Measurements from ENCODE around the gene SFMBT1.

SFMBT1 gene

GRCh38 chr3:53032609-53033008, 13.3 kb downstream of the SFMBT1 start:
- TF ChIP-seq CTCF (IDR thresholded peaks at IDR 0.05; ENCODE audit: borderline replicate concordance, extremely low read depth, low read length, poor library complexity, severe bottlenecking) (no peak), EZH2 (IDR thresholded peaks at IDR 0.05; ENCODE audit: borderline replicate concordance, low read depth, low read length, severe bottlenecking) (no peak)
- no peak for ATAC-seq (ENCODE audit: insufficient read depth, low read depth)
- H3K4me1 ChIP-seq (ENCODE audit: insufficient read depth, low read length), result peaks cover 19% of the 10 kb centered on the region

GRCh38 chr3:53030619-53031449, 15.0 kb downstream of the SFMBT1 start:
- Histone ChIP-seq H3K9me3 (ENCODE audit: insufficient read depth, low read length, severe bottlenecking) (no peaks in the 10 kb centered on the region), H3K4me1 (ENCODE audit: insufficient read depth, low read length) (peaks cover 10% of the 10 kb centered on the region), H3K4me3 (ENCODE audit: low read depth in 1 of 2, low read length in 2 of 2) (no peak overlapping the region), H4K20me1 (ENCODE audit: insufficient read depth, low read length) (peaks cover 55% of the 10 kb centered on the region), H3K9ac (ENCODE audit: low read depth, low read length) (no peak overlapping the region), H3K79me2 (ENCODE audit: insufficient read depth, low read length) (peaks cover 96% of the 10 kb centered on the region), H3K36me3 (ENCODE audit: insufficient read depth, low read length) (no peaks in the 10 kb centered on the region), H3K4me2 (ENCODE audit: insufficient read depth, low read length) (no peak overlapping the region), H2AFZ (ENCODE audit: low read depth, low read length) (no peak overlapping the region), H3K27me3 (ENCODE audit: insufficient read depth, low read length, poor library complexity) (no peaks in the 10 kb centered on the region), H3K27ac (ENCODE audit: low read length) (0 out of 2 replicates have a peak overlapping the region, but pooled peaks have one; percentile 1)
- peak; percentile 67; the same call in 2 of the 3 replicates for ATAC-seq (ENCODE audit: insufficient read depth, low read depth)
- TF ChIP-seq EZH2 (IDR thresholded peaks at IDR 0.05; ENCODE audit: borderline replicate concordance, low read depth, low read length, severe bottlenecking) (no peak), CTCF (IDR thresholded peaks at IDR 0.05; ENCODE audit: borderline replicate concordance, extremely low read depth, low read length, poor library complexity, severe bottlenecking) (no peak)
- DNase-seq, result peak; percentile 26

More at GRCh38 chr3:53032609-53033008, 13.3 kb downstream of the SFMBT1 start:
- no peaks in the 10 kb centered on the region for H3K27me3 ChIP-seq (ENCODE audit: insufficient read depth, low read length, poor library complexity)
- peaks cover 96% of the 10 kb centered on the region for H3K79me2 ChIP-seq (ENCODE audit: insufficient read depth, low read length)
- H3K9me3 ChIP-seq (ENCODE audit: insufficient read depth, low read length, severe bottlenecking), result no peaks in the 10 kb centered on the region
- no peaks in the 10 kb centered on the region for H3K36me3 ChIP-seq (ENCODE audit: insufficient read depth, low read length)
- no peak overlapping the region for H3K4me3 ChIP-seq (ENCODE audit: low read depth in 1 of 2, low read length in 2 of 2)
- peaks cover 52% of the 10 kb centered on the region for H4K20me1 ChIP-seq (ENCODE audit: insufficient read depth, low read length)
- H3K9ac ChIP-seq (ENCODE audit: low read depth, low read length), result no peak overlapping the region
- H3K27ac ChIP-seq (ENCODE audit: low read length), result no peak overlapping the region
- H3K4me2 ChIP-seq (ENCODE audit: insufficient read depth, low read length), result no peak overlapping the region
- no peak overlapping the region for H2AFZ ChIP-seq (ENCODE audit: low read depth, low read length)
- no peak for DNase-seq

DNA sequence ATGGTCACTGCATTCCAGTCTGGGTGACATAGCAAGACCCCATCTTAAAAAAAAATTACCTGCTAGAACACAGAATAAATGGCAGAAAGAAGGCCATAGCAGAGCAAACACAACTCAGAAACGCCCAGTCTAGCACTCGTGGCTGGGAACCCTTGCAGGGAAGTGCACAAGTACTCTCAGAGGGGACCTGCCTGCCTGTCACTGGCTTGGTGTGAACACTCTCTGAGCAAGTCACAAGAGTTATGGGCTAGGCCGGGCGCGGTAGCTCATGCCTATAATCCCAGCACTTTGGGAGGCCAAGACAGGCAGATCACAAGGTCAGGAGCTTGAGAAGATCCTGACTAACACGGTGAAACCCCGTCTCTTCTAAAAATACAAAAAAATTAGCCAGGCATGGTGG, 17.2 kb downstream of the SFMBT1 start:
- Histone ChIP-seq H3K27me3 (ENCODE audit: insufficient read depth, low read length, poor library complexity) (no peaks in the 10 kb centered on the region), H3K4me3 (ENCODE audit: low read depth in 1 of 2, low read length in 2 of 2) (no peak overlapping the region), H4K20me1 (ENCODE audit: insufficient read depth, low read length) (peaks cover 73% of the 10 kb centered on the region), H3K4me1 (ENCODE audit: insufficient read depth, low read length) (peaks cover 23% of the 10 kb centered on the region), H3K36me3 (ENCODE audit: insufficient read depth, low read length) (no peaks in the 10 kb centered on the region), H3K9me3 (ENCODE audit: insufficient read depth, low read length, severe bottlenecking) (no peaks in the 10 kb centered on the region), H3K27ac (ENCODE audit: low read length) (no peak overlapping the region), H2AFZ (ENCODE audit: low read depth, low read length) (no peak overlapping the region), H3K4me2 (ENCODE audit: insufficient read depth, low read length) (no peak overlapping the region), H3K9ac (ENCODE audit: low read depth, low read length) (no peak overlapping the region), H3K79me2 (ENCODE audit: insufficient read depth, low read length) (peaks cover 98% of the 10 kb centered on the region)
- no peak for ATAC-seq (ENCODE audit: insufficient read depth, low read depth)
- TF ChIP-seq EZH2 (IDR thresholded peaks at IDR 0.05; ENCODE audit: borderline replicate concordance, low read depth, low read length, severe bottlenecking) (no peak), CTCF (IDR thresholded peaks at IDR 0.05; ENCODE audit: borderline replicate concordance, extremely low read depth, low read length, poor library complexity, severe bottlenecking) (no peak)
- no peak for DNase-seq

All from DND-41 (cell line).